HG02884 (cell line): ENCODE measurements around the gene JCHAIN.
"Not testable (repeated sequence)": the region's sequence is repeated elsewhere in the genome, so short reads cannot be mapped to it uniquely, and the experiment has no call there.

ENCODE experiments used
- ATAC-seq: cut with Tn5 transposase; IDR thresholded peaks from one replicate; pipeline ENCODE4 v1.9.1; 2021; ENCODE audit warnings: mild to moderate bottlenecking, moderate library complexity; ENCODE audit not compliant: unreplicated experiment

Gene JCHAIN

GRCh38 chr4:70666369-70666768 lies at the start of gene JCHAIN:
Gene JCHAIN, minus strand, starts transcription at chr4:70666508. Its CDS starts 18 bp downstream, at chr4:70666490.
- peak; percentile 61 for ATAC-seq

DNA sequence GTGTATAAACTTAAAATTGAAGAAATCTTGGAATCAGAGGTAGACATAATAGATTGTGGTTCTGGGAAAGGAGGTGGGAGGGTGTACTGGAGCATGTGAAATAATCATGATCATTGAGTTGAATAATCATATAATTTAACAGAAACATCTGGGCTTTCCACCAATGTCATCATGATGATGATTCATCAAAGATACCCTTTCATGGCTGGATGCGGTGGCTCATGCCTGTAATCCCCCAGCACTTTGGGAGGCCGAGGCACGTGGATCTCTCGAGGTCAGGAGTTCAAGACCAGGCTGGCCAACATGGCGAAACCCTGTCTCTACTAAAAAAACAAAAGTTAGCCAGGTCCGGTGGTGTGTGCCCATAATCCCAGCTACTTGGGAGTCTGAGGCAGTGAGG lies 48.8 kb upstream of the JCHAIN start:
- ATAC-seq: no peak

- peak; percentile 39 for ATAC-seq
Measured at GRCh38 chr4:70714079-70714887, 48.0 kb upstream of the JCHAIN start.

- peak; percentile 38 for ATAC-seq
Measured at GRCh38 chr4:70713453-70714078, 47.3 kb upstream of the JCHAIN start.

DNA sequence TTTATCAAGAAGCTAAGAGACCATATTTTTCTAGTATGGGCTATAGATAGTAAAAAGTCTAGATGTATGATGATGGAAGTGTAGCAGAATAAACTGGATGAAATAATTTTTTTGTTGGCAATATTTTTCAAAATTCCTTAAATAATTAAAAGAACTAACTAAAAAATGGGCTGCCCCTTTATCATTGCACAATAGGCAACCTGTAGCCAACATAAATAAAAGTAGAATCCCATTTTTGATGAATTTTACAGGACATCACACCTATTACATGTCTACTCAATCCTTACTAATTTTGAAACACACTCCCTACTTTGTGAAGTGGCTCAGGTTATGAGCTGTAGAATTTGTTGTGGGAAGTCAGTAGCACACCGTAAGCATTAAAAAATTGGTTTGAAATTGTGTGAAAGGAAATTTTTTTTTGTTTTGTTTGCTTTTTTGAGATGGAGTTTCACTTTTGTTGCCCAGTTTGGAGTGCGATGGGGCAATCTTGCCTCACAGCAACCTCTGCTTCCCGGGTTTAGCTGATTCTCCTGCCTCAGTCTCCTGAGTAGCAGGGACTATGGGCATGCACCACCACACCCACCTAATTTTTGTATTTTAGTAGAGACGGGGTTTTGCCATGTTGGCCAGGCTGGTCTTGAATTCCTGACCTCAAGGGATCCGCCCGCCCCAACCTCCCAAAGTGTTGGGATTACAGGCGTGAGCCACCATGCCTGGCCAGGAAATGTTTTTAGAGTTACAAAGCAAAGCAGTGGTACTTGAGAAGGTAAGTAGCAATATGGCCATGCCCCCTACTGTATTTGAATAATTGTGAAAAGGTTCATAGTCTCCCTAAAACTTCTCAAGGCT lies 46.5 kb upstream of the JCHAIN start:
- no peak for ATAC-seq

GRCh38 chr4:70712150-70712549 lies 45.8 kb upstream of the JCHAIN start:
- no peak for ATAC-seq

- no peak for ATAC-seq
Measured at GRCh38 chr4:70711599-70711998, 45.3 kb upstream of the JCHAIN start.

- no peak for ATAC-seq
Measured at GRCh38 chr4:70709611-70710205, 43.4 kb upstream of the JCHAIN start.

- no peak for ATAC-seq
Measured at GRCh38 chr4:70706516-70706915, 40.2 kb upstream of the JCHAIN start.

- ATAC-seq: no peak
Measured at GRCh38 chr4:70706044-70706461, 39.7 kb upstream of the JCHAIN start.

DNA sequence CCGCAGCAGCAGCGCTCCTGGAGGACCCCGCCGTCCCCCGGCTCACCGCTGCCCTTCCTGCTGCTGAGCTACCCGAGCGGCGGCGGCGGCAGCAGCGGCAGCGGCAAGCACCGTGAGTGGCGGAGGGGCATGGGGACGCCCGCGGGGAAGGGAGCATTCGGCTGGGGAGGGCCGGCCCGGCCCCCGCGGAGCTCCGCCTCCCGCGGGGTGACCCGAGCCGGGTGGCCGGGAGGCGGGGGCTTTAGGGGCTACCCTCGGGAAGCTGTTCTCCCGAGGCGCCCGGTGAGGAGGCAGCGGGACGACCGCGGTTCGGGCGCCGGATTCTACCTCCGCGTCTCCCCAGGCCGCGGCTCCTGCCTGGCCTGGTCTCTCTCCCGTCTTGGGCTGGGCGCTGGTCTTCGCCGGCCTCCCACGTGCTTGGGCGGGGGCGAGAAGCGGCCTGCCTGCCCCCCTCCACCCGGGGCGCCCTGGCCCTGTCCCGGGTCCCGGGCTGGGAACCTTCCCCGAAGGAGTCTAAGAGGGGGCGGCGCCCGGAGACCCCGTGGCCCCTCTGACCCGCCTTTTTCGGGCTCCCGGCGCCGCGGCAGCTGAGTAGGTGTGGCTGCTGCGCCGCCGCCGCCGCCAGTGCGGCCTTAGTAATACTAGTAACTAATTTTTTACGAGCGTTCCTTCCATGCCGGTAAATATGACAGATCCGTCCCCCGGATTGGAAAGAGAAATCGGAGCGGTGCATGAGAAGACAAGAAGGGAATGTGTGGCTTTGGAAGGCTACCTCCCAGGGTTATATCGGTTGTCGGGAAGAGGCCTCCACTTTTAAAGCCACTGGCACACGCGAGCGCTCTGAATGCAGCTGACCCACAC lies 39.1 kb upstream of the JCHAIN start:
- ATAC-seq: peak; percentile 55

- peak; percentile 22 for ATAC-seq
Measured at GRCh38 chr4:70704931-70705182, 38.5 kb upstream of the JCHAIN start.

GRCh38 chr4:70704215-70704930 lies 38.1 kb upstream of the JCHAIN start:
- peak; percentile 56 for ATAC-seq

DNA sequence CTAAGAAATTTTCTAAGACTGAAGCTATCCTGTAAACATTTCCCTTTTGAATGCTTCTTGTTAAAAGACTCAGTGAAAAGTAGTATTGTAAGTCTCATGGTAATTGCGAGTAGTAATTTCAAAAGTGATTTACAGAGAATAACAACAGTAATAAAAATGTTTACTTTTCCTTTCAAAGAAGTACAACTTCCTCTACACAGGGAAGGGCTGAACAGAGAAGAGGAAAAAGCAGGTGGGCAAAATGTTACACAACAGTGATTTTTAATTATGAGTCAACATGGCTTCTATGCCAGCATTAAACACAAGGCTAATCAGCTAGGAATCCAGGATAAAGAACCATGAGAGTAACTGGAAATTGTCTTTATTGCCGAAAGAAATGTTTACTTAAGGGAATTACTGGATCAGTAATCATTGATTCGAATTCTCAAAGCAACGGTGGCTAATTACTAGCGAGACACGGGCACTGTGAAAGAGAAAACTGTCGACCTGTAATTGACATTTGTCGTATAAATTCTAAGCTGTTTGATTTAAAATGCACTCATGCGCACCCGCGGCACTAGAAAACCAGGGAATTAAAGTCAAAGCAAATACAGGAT lies 37.4 kb upstream of the JCHAIN start:
- ATAC-seq: no peak

- ATAC-seq: not testable (repeated sequence)
Measured at GRCh38 chr4:70702592-70702991, 36.3 kb upstream of the JCHAIN start.

GRCh38 chr4:70701271-70701670 lies 35.0 kb upstream of the JCHAIN start:
- ATAC-seq: no peak

- ATAC-seq: no peak
Measured at GRCh38 chr4:70700712-70701111, 34.4 kb upstream of the JCHAIN start.

GRCh38 chr4:70698435-70698834 lies 32.1 kb upstream of the JCHAIN start:
- not testable (repeated sequence) for ATAC-seq

- not testable (repeated sequence) for ATAC-seq
Measured at GRCh38 chr4:70694633-70695032, 28.3 kb upstream of the JCHAIN start.
